Liver (tissue), 9 donors: ENCODE results near the gene CCDC40. TPM values are rescaled to one million over a fixed set of nuclear protein-coding genes. Genes with fewer than 3 reads are reported as not detected.

Experiments used
- DNase-seq: peaks from one replicate; pipeline ENCODE4 v3.0.0-alpha.2; 2017; ENCODE audit warnings: low spot score
- H3K27ac ChIP-seq, 2 donors: one replicate each; pipeline ENCODE4 v1.7.0; 2013; ENCODE audit warnings: inconsistent platforms in 2 of 2, low read length in 2 of 2, control low read depth in 1 of 2, low read depth in 1 of 2, mild to moderate bottlenecking in 1 of 2
- H3K27me3 ChIP-seq, 4 donors: one replicate each; pipeline versions ENCODE4 v1.6.1 to v1.7.0; 2013; ENCODE audit warnings: low read length in 3 of 4, inconsistent platforms in 1 of 4, mild to moderate bottlenecking in 1 of 4, moderate library complexity in 1 of 4; ENCODE audit not compliant: control insufficient read depth in 4 of 4, insufficient read depth in 4 of 4
- H3K36me3 ChIP-seq, 4 donors: one replicate each; pipeline versions ENCODE4 v1.6.1 to v1.7.0; 2013; ENCODE audit warnings: low read length in 3 of 4, mild to moderate bottlenecking in 3 of 4, low read depth in 1 of 4, moderate library complexity in 1 of 4; ENCODE audit not compliant: control insufficient read depth in 4 of 4, insufficient read depth in 3 of 4
- H3K4me1 ChIP-seq, 4 donors: one replicate each; pipeline versions ENCODE4 v1.6.1 to v1.7.0; 2013; ENCODE audit warnings: low read length in 3 of 4, mild to moderate bottlenecking in 3 of 4, moderate library complexity in 1 of 4; ENCODE audit not compliant: control insufficient read depth in 4 of 4, insufficient read depth in 4 of 4
- H3K4me3 ChIP-seq, 3 donors: one replicate each; pipeline versions ENCODE4 v1.6.1 to v1.7.0; 2013; ENCODE audit warnings: low read length in 3 of 3, control low read depth in 1 of 3, low read depth in 1 of 3, mild to moderate bottlenecking in 1 of 3
- H3K9ac ChIP-seq, 2 donors: one replicate each; pipeline ENCODE4 v1.7.0; 2013; ENCODE audit warnings: low read length in 2 of 2, mild to moderate bottlenecking in 2 of 2, moderate library complexity in 2 of 2, control low read depth in 1 of 2, low read depth in 1 of 2
- H3K9me3 ChIP-seq, 4 donors: one replicate each; pipeline versions ENCODE4 v1.6.1 to v1.7.0; 2013; ENCODE audit warnings: low read length in 3 of 4; ENCODE audit not compliant: control insufficient read depth in 4 of 4
- EGR1 ChIP-seq, 2 donors: IDR thresholded peaks; 2 replicates each; pipeline ENCODE4 v1.6.1; 2016 to 2018; ENCODE audit warnings: antibody characterized with exemption in 2 of 2, low read depth in 2 of 2
- FOXA1 ChIP-seq: IDR thresholded peaks from 2 replicates; pipeline ENCODE4 v1.6.1; 2016; ENCODE audit warnings: antibody characterized with exemption
- FOXA2 ChIP-seq: IDR thresholded peaks from 2 replicates; pipeline ENCODE4 v1.6.1; 2016; ENCODE audit warnings: antibody characterized with exemption
- GABPA ChIP-seq, 2 donors: IDR thresholded peaks in 1 of 2; conservative IDR thresholded peaks in 1 of 2; 2 replicates each; pipeline ENCODE4 v1.6.1; 2016; ENCODE audit warnings: antibody characterized with exemption in 2 of 2, mild to moderate bottlenecking in 1 of 2, moderate library complexity in 1 of 2
- HNF4A ChIP-seq, 2 donors: conservative IDR thresholded peaks; 2 replicates each; pipeline ENCODE4 v1.6.1; 2016; ENCODE audit warnings: antibody characterized with exemption in 2 of 2, mild to moderate bottlenecking in 2 of 2
- HNF4G ChIP-seq: IDR thresholded peaks from 2 replicates; pipeline ENCODE4 v1.6.1; 2016; ENCODE audit warnings: antibody characterized with exemption
- JUND ChIP-seq, 2 donors: IDR thresholded peaks; 2 replicates each; pipeline ENCODE4 v1.6.1; 2016; ENCODE audit warnings: antibody characterized with exemption in 2 of 2
- MAX ChIP-seq: IDR thresholded peaks from 2 replicates; pipeline ENCODE4 v1.6.1; 2016; ENCODE audit warnings: antibody characterized with exemption
- NR2F2 ChIP-seq: IDR thresholded peaks from 2 replicates; pipeline ENCODE4 v1.6.1; 2016; ENCODE audit warnings: antibody characterized with exemption
- RAD21 ChIP-seq, 2 donors: IDR thresholded peaks; 2 replicates each; pipeline ENCODE4 v1.6.1; 2016; ENCODE audit warnings: antibody characterized with exemption in 2 of 2, mild to moderate bottlenecking in 2 of 2
- RXRA ChIP-seq, 2 donors: IDR thresholded peaks; 2 replicates each; pipeline ENCODE4 v1.6.1; 2017 to 2018; ENCODE audit warnings: antibody characterized with exemption in 2 of 2, mild to moderate bottlenecking in 1 of 2
- SP1 ChIP-seq: IDR thresholded peaks from 2 replicates; pipeline ENCODE4 v1.6.1; 2018; ENCODE audit warnings: antibody characterized with exemption, mild to moderate bottlenecking
- TAF1 ChIP-seq: conservative IDR thresholded peaks from 2 replicates; pipeline ENCODE4 v1.6.1; 2016; ENCODE audit warnings: antibody characterized with exemption, mild to moderate bottlenecking
- YY1 ChIP-seq: IDR thresholded peaks from 2 replicates; pipeline ENCODE4 v1.6.1; 2016; ENCODE audit warnings: antibody characterized with exemption, mild to moderate bottlenecking
- WGBS: extraction: QIAGEN DNeasy Blood & Tissue Kit; methylation state at CpG from one replicate; pipeline ENCODE4 v1.1.7; 2013; 5-methylcytosine and 5-hydroxymethylcytosine counted together
- polyA plus RNA-seq, 2 donors: library from polyadenylated mRNA; stranded (reverse) in 1 of 2; unstranded in 1 of 2; fragments of 200-250 nt in 1 of 2; fragments of >200 nt in 1 of 2; fragmentation: Nextera tagmentation in 1 of 2; extraction: Ambion mirVana in 1 of 2; gene quantifications; one replicate each; pipeline versions ENCODE4 v1.2.1 to v1.2.3, GENCODE V29; 2013 to 2015
- total RNA-seq, 2 donors: library from RNA; depleted of rRNA; stranded (reverse); fragments of >200 nt; gene quantifications; one replicate each; pipeline ENCODE4 v1.2.3, GENCODE V29; 2014
- TF ChIP-seq, protein P1 (sequence below): IDR thresholded peaks from 2 replicates; pipeline ENCODE4 v1.6.1; 2016; ENCODE audit warnings: antibody characterized with exemption, mild to moderate bottlenecking
- TF ChIP-seq, protein P2 (sequence below): IDR thresholded peaks from 2 replicates; pipeline ENCODE4 v1.6.1; 2016; ENCODE audit warnings: antibody characterized with exemption
- TF ChIP-seq, protein P3 (sequence below): fragments of 150-350 bp; IDR thresholded peaks from 2 replicates; pipeline ENCODE4 v1.5.1; 2017; ENCODE audit warnings: improper control_type of control experiment, low read depth, low read length; ENCODE audit not compliant: missing input control
- TF ChIP-seq, protein P4 (sequence below): IDR thresholded peaks from 2 replicates; pipeline ENCODE4 v1.6.1; 2016; ENCODE audit warnings: antibody characterized with exemption
- donor health status: healthy.
- donor health status: healthy.
- donor health status: healthy.
- donor health status: healthy.
- donor health status: healthy.

The CCDC40 gene
- total and polyA plus RNA-seq, 4 donors = 0.60 to 3.0 (median 1.4) TPM

- H3K36me3 ChIP-seq = no peaks in the 10 kb centered on the region
- WGBS = 96% methylated on average over 2 of the region's 2 CpGs
- peaks cover 23 to 50% (median 36%) of the 10 kb centered on the region in 4 donors for H3K4me1 ChIP-seq
- no peak overlapping the region for H3K27ac ChIP-seq
- TF ChIP-seq, protein P1, sequence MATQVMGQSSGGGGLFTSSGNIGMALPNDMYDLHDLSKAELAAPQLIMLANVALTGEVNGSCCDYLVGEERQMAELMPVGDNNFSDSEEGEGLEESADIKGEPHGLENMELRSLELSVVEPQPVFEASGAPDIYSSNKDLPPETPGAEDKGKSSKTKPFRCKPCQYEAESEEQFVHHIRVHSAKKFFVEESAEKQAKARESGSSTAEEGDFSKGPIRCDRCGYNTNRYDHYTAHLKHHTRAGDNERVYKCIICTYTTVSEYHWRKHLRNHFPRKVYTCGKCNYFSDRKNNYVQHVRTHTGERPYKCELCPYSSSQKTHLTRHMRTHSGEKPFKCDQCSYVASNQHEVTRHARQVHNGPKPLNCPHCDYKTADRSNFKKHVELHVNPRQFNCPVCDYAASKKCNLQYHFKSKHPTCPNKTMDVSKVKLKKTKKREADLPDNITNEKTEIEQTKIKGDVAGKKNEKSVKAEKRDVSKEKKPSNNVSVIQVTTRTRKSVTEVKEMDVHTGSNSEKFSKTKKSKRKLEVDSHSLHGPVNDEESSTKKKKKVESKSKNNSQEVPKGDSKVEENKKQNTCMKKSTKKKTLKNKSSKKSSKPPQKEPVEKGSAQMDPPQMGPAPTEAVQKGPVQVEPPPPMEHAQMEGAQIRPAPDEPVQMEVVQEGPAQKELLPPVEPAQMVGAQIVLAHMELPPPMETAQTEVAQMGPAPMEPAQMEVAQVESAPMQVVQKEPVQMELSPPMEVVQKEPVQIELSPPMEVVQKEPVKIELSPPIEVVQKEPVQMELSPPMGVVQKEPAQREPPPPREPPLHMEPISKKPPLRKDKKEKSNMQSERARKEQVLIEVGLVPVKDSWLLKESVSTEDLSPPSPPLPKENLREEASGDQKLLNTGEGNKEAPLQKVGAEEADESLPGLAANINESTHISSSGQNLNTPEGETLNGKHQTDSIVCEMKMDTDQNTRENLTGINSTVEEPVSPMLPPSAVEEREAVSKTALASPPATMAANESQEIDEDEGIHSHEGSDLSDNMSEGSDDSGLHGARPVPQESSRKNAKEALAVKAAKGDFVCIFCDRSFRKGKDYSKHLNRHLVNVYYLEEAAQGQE = no peak
- TF ChIP-seq SP1 = no peak
- TF ChIP-seq GABPA (IDR thresholded peaks at IDR 0.05 in 1 of 2, conservative IDR thresholded peaks at IDR 0.05 in 1 of 2) = no peak
- TF ChIP-seq, protein P2, sequence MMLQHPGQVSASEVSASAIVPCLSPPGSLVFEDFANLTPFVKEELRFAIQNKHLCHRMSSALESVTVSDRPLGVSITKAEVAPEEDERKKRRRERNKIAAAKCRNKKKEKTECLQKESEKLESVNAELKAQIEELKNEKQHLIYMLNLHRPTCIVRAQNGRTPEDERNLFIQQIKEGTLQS = no peak
- TF ChIP-seq NR2F2 = no peak
- TF ChIP-seq RAD21 (IDR thresholded peaks at IDR 0.05) = no peak
- no peak for TF ChIP-seq FOXA1
- TF ChIP-seq MAX = no peak
- TF ChIP-seq RXRA (IDR thresholded peaks at IDR 0.05) = no peak
- TF ChIP-seq, protein P3, sequence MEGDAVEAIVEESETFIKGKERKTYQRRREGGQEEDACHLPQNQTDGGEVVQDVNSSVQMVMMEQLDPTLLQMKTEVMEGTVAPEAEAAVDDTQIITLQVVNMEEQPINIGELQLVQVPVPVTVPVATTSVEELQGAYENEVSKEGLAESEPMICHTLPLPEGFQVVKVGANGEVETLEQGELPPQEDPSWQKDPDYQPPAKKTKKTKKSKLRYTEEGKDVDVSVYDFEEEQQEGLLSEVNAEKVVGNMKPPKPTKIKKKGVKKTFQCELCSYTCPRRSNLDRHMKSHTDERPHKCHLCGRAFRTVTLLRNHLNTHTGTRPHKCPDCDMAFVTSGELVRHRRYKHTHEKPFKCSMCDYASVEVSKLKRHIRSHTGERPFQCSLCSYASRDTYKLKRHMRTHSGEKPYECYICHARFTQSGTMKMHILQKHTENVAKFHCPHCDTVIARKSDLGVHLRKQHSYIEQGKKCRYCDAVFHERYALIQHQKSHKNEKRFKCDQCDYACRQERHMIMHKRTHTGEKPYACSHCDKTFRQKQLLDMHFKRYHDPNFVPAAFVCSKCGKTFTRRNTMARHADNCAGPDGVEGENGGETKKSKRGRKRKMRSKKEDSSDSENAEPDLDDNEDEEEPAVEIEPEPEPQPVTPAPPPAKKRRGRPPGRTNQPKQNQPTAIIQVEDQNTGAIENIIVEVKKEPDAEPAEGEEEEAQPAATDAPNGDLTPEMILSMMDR = no peak
- no peak for TF ChIP-seq HNF4A (conservative IDR thresholded peaks at IDR 0.05)
- no peak for TF ChIP-seq JUND (IDR thresholded peaks at IDR 0.05)
- TF ChIP-seq YY1 = no peak
- TF ChIP-seq, protein P4, sequence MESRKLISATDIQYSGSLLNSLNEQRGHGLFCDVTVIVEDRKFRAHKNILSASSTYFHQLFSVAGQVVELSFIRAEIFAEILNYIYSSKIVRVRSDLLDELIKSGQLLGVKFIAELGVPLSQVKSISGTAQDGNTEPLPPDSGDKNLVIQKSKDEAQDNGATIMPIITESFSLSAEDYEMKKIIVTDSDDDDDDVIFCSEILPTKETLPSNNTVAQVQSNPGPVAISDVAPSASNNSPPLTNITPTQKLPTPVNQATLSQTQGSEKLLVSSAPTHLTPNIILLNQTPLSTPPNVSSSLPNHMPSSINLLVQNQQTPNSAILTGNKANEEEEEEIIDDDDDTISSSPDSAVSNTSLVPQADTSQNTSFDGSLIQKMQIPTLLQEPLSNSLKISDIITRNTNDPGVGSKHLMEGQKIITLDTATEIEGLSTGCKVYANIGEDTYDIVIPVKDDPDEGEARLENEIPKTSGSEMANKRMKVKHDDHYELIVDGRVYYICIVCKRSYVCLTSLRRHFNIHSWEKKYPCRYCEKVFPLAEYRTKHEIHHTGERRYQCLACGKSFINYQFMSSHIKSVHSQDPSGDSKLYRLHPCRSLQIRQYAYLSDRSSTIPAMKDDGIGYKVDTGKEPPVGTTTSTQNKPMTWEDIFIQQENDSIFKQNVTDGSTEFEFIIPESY = no peak
- TF ChIP-seq TAF1 = no peak
- no peak for TF ChIP-seq EGR1 (IDR thresholded peaks at IDR 0.05; ENCODE audit: low read depth in 2 of 2)
- no peak for TF ChIP-seq HNF4G
- no peak for TF ChIP-seq FOXA2
- no peaks in the 10 kb centered on the region for H3K27me3 ChIP-seq
- H3K9ac ChIP-seq = no peak overlapping the region
- DNase-seq = no peak
- H3K4me3 ChIP-seq = no peak overlapping the region
- no peaks in the 10 kb centered on the region for H3K9me3 ChIP-seq
These were observed 14.8 kb upstream of the CCDC40 start for GRCh38 chr17:80021600-80021999.
